HCT116 (cell line): Measurements from ENCODE around the gene HBM. TPM values are rescaled to one million over a fixed set of nuclear protein-coding genes. Genes with fewer than 3 reads are reported as not detected.
A peak's percentile ranks its signal among the peaks of the same experiment; 100 is the strongest.

Experiments
- ATAC-seq: fragments of 200-7000 bp; cut with Tn5 transposase; 2 replicates; pipeline ENCODE4 v1.9.1; 2020; ENCODE audit warnings: mild to moderate bottlenecking, moderate library complexity
- BruUV-seq: library from RNA; stranded (reverse); fragments of 400-500 nt; replicated peaks from 2 replicates; lab custom pipeline; 2021; lab: Mats Ljungman, UMichigan
- CTCF ChIA-PET: fragments of 300-600 bp; sonication (Branson Sonifier 250); formaldehyde crosslinking; loops from one replicate; lab custom pipeline; 2021; ENCODE audit warnings: antibody characterized with exemption; lab: Charles Lee
- POLR2A ChIA-PET: fragments of 300-600, 350-600 bp; sonication (Branson Sonifier 250); formaldehyde crosslinking; loops from one replicate; lab custom pipeline; 2021; ENCODE audit warnings: antibody characterized with exemption; lab: Charles Lee
- RAD21 ChIA-PET, 2 experiments: fragments of 300-600 bp; sonication (Branson Sonifier 250); formaldehyde crosslinking; loops; one replicate each; lab custom pipeline; 2023; ENCODE audit warnings: low total read pairs in 2 of 2; ENCODE audit not compliant: uncharacterized antibody in 2 of 2, unreplicated experiment in 2 of 2, low non-redundant PET in 1 of 2; lab: Charles Lee
- DNase-seq: peaks from one replicate; pipeline ENCODE4 v3.0.0-alpha.2; 2010; ENCODE audit warnings: low read depth, low spot score
- H2AFZ ChIP-seq: fragments of 200-600 bp; shearing (Covaris generic), sonication (generic); 2 replicates; pipeline ENCODE4 v1.6.1; 2017; ENCODE audit warnings: low read depth, mixed run types, mixed read lengths, antibody characterized with exemption, low read length; ENCODE audit not compliant: poor library complexity, severe bottlenecking
- H3K27ac ChIP-seq: 2 replicates; pipeline ENCODE4 v1.5.1; 2012; ENCODE audit warnings: low read depth, low read length
- H3K27me3 ChIP-seq: fragments of 200-600 bp; sonication (generic); 2 replicates; pipeline ENCODE4 v1.6.1; 2016; ENCODE audit warnings: mixed run types, low read length, mixed read lengths; ENCODE audit not compliant: insufficient read depth
- H3K36me3 ChIP-seq, 2 experiments: fragments of 200-500 bp in 1 of 2; fragments of 200-600 bp in 1 of 2; sonication (Bioruptor generic) in 1 of 2; sonication (generic) in 1 of 2; 2 replicates each; pipeline versions ENCODE4 v1.5.1 to v1.6.1; 2014 to 2016; ENCODE audit warnings: low read length in 2 of 2, inconsistent platforms in 1 of 2, mixed read lengths in 1 of 2, mixed run types in 1 of 2; ENCODE audit not compliant: insufficient read depth in 2 of 2, control insufficient read depth in 1 of 2
- H3K4me1 ChIP-seq, 2 experiments: fragments of 200-600 bp in 1 of 2; sonication (generic) in 1 of 2; 2 replicates each; pipeline versions ENCODE4 v1.5.1 to v1.6.1; 2012 to 2017; ENCODE audit warnings: low read length in 2 of 2, inconsistent platforms in 1 of 2, mild to moderate bottlenecking in 1 of 2, mixed read lengths in 1 of 2, mixed run types in 1 of 2, moderate library complexity in 1 of 2; ENCODE audit not compliant: insufficient read depth in 2 of 2, control insufficient read depth in 1 of 2
- H3K4me2 ChIP-seq: fragments of 200-600 bp; sonication (generic); 2 replicates; pipeline ENCODE4 v1.6.1; 2017; ENCODE audit warnings: mixed run types, low read length, mixed read lengths
- H3K4me3 ChIP-seq, 2 experiments: fragments of 200-600 bp in 1 of 2; sonication (generic) in 1 of 2; replicated peaks in 1 of 2; 2 replicates each; pipeline ENCODE4 v1.5.1; 2011 to 2016; ENCODE audit warnings: low read length in 2 of 2, control low read depth in 1 of 2, low read depth in 1 of 2, mild to moderate bottlenecking in 1 of 2, mixed read lengths in 1 of 2, mixed run types in 1 of 2
- H3K79me2 ChIP-seq: fragments of 200-600 bp; sonication (generic); 2 replicates; pipeline ENCODE4 v1.6.1; 2017; ENCODE audit warnings: mild to moderate bottlenecking, mixed run types, low read length, moderate library complexity, mixed read lengths; ENCODE audit not compliant: insufficient read depth
- H3K9ac ChIP-seq: fragments of 200-600 bp; sonication (generic); 2 replicates; pipeline ENCODE4 v1.6.1; 2016; ENCODE audit warnings: low read length, mixed read lengths
- H3K9me2 ChIP-seq: fragments of 200-600 bp; sonication (generic), shearing (Covaris generic); 2 replicates; pipeline ENCODE4 v1.6.1; 2017; ENCODE audit warnings: mixed run types, mild to moderate bottlenecking, moderate library complexity; ENCODE audit not compliant: insufficient read depth
- H3K9me3 ChIP-seq, 2 experiments: fragments of 200-500 bp in 1 of 2; fragments of 200-600 bp in 1 of 2; sonication (Bioruptor generic) in 1 of 2; sonication (generic) in 1 of 2; 2 replicates each; pipeline ENCODE4 v1.6.1; 2014 to 2017; ENCODE audit warnings: low read length in 2 of 2, mixed read lengths in 2 of 2, inconsistent platforms in 1 of 2, low read depth in 1 of 2, mild to moderate bottlenecking in 1 of 2, mixed run types in 1 of 2, moderate library complexity in 1 of 2; ENCODE audit not compliant: control insufficient read depth in 1 of 2, insufficient read depth in 1 of 2
- H4K20me1 ChIP-seq: fragments of 200-600 bp; sonication (generic), shearing (Covaris generic); 2 replicates; pipeline ENCODE4 v1.6.1; 2017; ENCODE audit warnings: mixed run types, mild to moderate bottlenecking, moderate library complexity; ENCODE audit not compliant: insufficient read depth
- CTCF ChIP-seq, 3 experiments: fragments of 200-600 bp in 1 of 3; sonication (generic) in 1 of 3; IDR thresholded peaks in 2 of 3; conservative IDR thresholded peaks in 1 of 3; 2 replicates each; pipeline ENCODE4 v1.5.1; 2012 to 2017; ENCODE audit warnings: low read depth in 2 of 3, low read length in 2 of 3, antibody characterized with exemption in 1 of 3, borderline replicate concordance in 1 of 3, control low read depth in 1 of 3, mild to moderate bottlenecking in 1 of 3, mixed read lengths in 1 of 3, mixed run types in 1 of 3, moderate library complexity in 1 of 3; ENCODE audit not compliant: insufficient read depth in 1 of 3
- EZH2 ChIP-seq: fragments of 200-600 bp; sonication (generic); IDR thresholded peaks from 2 replicates; pipeline ENCODE4 v1.6.1; 2017; ENCODE audit warnings: antibody characterized with exemption, mixed run types
- FOSL1 ChIP-seq: IDR thresholded peaks from 2 replicates; pipeline ENCODE4 v1.6.1; 2012; ENCODE audit warnings: low read depth
- JUND ChIP-seq: IDR thresholded peaks from 2 replicates; pipeline ENCODE4 v1.6.1; 2012
- POLR2A ChIP-seq: IDR thresholded peaks from 2 replicates; pipeline ENCODE4 v1.7.0; 2011; ENCODE audit warnings: borderline replicate concordance; ENCODE audit not compliant: insufficient read depth, insufficient read length; ENCODE audit errors: extremely low read depth
- POLR2AphosphoS5 ChIP-seq: IDR thresholded peaks from 2 replicates; pipeline ENCODE4 v1.6.1; 2011; ENCODE audit warnings: mild to moderate bottlenecking, low read depth, low read length, moderate library complexity
- SP1 ChIP-seq: IDR thresholded peaks from 2 replicates; pipeline ENCODE4 v1.6.1; 2012; ENCODE audit warnings: low read depth
- intact Hi-C: fragments of 100-400 bp; cut with micrococcal nuclease; formaldehyde crosslinking; loops from 2 replicates; pipeline ENCODE4 v1.10.0; 2022
- total RNA-seq: library from RNA; stranded (reverse); gene quantifications from one replicate; pipeline ENCODE4 v1.2.1, GENCODE V29; 2021; ENCODE audit not compliant: unreplicated experiment
- TF ChIP-seq, protein P1 (sequence below): IDR thresholded peaks from 2 replicates; pipeline ENCODE4 v1.6.1; 2011; ENCODE audit warnings: mild to moderate bottlenecking, low read length, moderate library complexity; ENCODE audit not compliant: insufficient replicate concordance; ENCODE audit errors: extremely low read depth

HBM gene
- total RNA-seq, 1 experiment from 2014 or later: not detected

DNA sequence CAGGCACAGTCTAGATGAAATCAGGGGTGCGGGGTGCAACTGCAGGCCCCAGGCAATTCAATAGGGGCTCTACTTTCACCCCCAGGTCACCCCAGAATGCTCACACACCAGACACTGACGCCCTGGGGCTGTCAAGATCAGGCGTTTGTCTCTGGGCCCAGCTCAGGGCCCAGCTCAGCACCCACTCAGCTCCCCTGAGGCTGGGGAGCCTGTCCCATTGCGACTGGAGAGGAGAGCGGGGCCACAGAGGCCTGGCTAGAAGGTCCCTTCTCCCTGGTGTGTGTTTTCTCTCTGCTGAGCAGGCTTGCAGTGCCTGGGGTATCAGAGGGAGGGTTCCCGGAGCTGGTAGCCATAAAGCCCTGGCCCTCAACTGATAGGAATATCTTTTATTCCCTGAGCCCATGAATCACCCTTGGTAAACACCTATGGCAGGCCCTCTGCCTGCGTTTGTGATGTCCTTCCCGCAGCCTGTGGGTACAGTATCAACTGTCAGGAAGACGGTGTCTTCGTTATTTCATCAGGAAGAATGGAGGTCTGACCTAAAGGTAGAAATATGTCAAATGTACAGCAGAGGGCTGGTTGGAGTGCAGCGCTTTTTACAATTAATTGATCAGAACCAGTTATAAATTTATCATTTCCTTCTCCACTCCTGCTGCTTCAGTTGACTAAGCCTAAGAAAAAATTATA lies 12.3 kb downstream of the HBM start (continued):
- TF ChIP-seq CTCF (IDR thresholded peaks at IDR 0.05 in 2 of 3, conservative IDR thresholded peaks at IDR 0.05 in 1 of 3; ENCODE audit: borderline replicate concordance in 1 of 3, insufficient read depth in 1 of 3, low read depth in 2 of 3, low read length in 2 of 3) (no peak), POLR2AphosphoS5 (no peak), POLR2A (no peak), FOSL1 (no peak), JUND (no peak), SP1 (no peak)
- TF ChIP-seq, protein P1, sequence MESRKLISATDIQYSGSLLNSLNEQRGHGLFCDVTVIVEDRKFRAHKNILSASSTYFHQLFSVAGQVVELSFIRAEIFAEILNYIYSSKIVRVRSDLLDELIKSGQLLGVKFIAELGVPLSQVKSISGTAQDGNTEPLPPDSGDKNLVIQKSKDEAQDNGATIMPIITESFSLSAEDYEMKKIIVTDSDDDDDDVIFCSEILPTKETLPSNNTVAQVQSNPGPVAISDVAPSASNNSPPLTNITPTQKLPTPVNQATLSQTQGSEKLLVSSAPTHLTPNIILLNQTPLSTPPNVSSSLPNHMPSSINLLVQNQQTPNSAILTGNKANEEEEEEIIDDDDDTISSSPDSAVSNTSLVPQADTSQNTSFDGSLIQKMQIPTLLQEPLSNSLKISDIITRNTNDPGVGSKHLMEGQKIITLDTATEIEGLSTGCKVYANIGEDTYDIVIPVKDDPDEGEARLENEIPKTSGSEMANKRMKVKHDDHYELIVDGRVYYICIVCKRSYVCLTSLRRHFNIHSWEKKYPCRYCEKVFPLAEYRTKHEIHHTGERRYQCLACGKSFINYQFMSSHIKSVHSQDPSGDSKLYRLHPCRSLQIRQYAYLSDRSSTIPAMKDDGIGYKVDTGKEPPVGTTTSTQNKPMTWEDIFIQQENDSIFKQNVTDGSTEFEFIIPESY: no peak

DNA sequence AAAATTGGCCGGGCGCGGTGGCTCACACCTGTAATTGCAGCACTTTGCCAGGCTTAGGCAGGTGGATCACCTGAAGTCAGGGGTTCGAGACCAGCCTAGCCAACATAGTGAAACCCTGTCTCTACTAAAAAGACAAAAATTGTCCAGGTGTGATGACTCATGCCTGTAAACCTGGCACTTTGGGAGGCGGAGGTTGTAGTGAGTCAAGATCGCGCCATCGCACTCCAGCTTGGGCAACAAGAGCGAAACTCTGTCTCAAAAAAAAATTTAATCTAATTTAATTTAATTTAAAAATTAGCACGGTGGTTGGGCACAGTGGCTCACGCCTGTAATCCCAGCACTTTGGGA lies 12.9 kb downstream of the HBM start:
- TF ChIP-seq FOSL1 (0 out of 2 replicates have a peak, but pooled peaks have one; percentile 21), EZH2 (no peak)
- no peak for DNase-seq
- no peak for ATAC-seq
- Histone ChIP-seq H3K9me3 (no peaks in the 10 kb centered on the region), H3K27ac (no peak overlapping the region), H3K4me1 (peaks cover 0 to 5% of the 10 kb centered on the region in 2 experiments; a peak in 1 of 4 replicates), H3K36me3 (no peaks in the 10 kb centered on the region), H3K9ac (no peak overlapping the region), H2AFZ (no peak overlapping the region), H3K27me3 (no peaks in the 10 kb centered on the region), H4K20me1 (no peaks in the 10 kb centered on the region), H3K4me3 (no peak overlapping the region), H3K9me2 (no peaks in the 10 kb centered on the region), H3K4me2 (no peak overlapping the region), H3K79me2 (no peaks in the 10 kb centered on the region)
- intact Hi-C loops: no loop called here
- ChIA-PET POLR2A (no interaction called here), CTCF (interaction anchor here (1.2 kb wide), 1 partner anchor 72 kb away, joined by 4 read pairs; no protein-coding TSS in a partner anchor), RAD21 (no interaction called here)
- no TSS peak for BruUV-seq
